GM23248 (cell line): ENCODE measurements around the gene AGAP1. TPM values are rescaled to one million over a fixed set of nuclear protein-coding genes. Genes with fewer than 3 reads are reported as not detected.

Experiments used
- DNase-seq: peaks from one replicate; pipeline ENCODE4 v3.0.0-alpha.2; 2015
- H2AFZ ChIP-seq: fragments of 200-600 bp; sonication (generic); 2 replicates; pipeline ENCODE4 v1.6.1; 2016; ENCODE audit warnings: antibody characterized with exemption
- H3F3A ChIP-seq: fragments of 200-600 bp; sonication (generic); 2 replicates; pipeline ENCODE4 v1.6.1; 2016; ENCODE audit warnings: mild to moderate bottlenecking, antibody characterized with exemption, mixed run types; ENCODE audit not compliant: insufficient read depth
- H3K27ac ChIP-seq: fragments of 200-600 bp; sonication (generic); 2 replicates; pipeline ENCODE4 v1.5.1; 2016; ENCODE audit warnings: mild to moderate bottlenecking
- H3K27me3 ChIP-seq: fragments of 200-600 bp; sonication (generic); replicated peaks from 2 replicates; pipeline ENCODE4 v1.6.1; 2016; ENCODE audit warnings: mild to moderate bottlenecking; ENCODE audit not compliant: insufficient read depth
- H3K36me3 ChIP-seq: fragments of 200-600 bp; sonication (generic); 2 replicates; pipeline ENCODE4 v1.6.1; 2016; ENCODE audit warnings: low read depth, mild to moderate bottlenecking
- H3K4me1 ChIP-seq: fragments of 200-600 bp; sonication (generic); 2 replicates; pipeline ENCODE4 v1.6.1; 2016; ENCODE audit warnings: mild to moderate bottlenecking; ENCODE audit not compliant: insufficient read depth
- H3K4me2 ChIP-seq: fragments of 200-600 bp; sonication (generic); one replicate; pipeline ENCODE4 v1.6.1; 2016; ENCODE audit warnings: mild to moderate bottlenecking; ENCODE audit not compliant: unreplicated experiment
- H3K4me3 ChIP-seq: fragments of 200-600 bp; sonication (generic); 2 replicates; pipeline ENCODE4 v1.5.1; 2016; ENCODE audit warnings: mild to moderate bottlenecking
- H3K79me2 ChIP-seq: fragments of 200-600 bp; sonication (generic); 2 replicates; pipeline ENCODE4 v1.6.1; 2016; ENCODE audit warnings: mild to moderate bottlenecking; ENCODE audit not compliant: insufficient read depth
- H3K9ac ChIP-seq: fragments of 200-600 bp; sonication (generic); 2 replicates; pipeline ENCODE4 v1.6.1; 2016; ENCODE audit warnings: mild to moderate bottlenecking
- H3K9me2 ChIP-seq: fragments of 200-600 bp; sonication (generic); 2 replicates; pipeline ENCODE4 v1.6.1; 2016; ENCODE audit warnings: mixed run types, mild to moderate bottlenecking, moderate library complexity; ENCODE audit not compliant: insufficient read depth
- H3K9me3 ChIP-seq: fragments of 200-600 bp; sonication (generic); one replicate; pipeline ENCODE4 v1.6.1; 2017; ENCODE audit warnings: low read depth
- H4K20me1 ChIP-seq: fragments of 200-600 bp; sonication (generic); 2 replicates; pipeline ENCODE4 v1.6.0; 2016; ENCODE audit not compliant: insufficient read depth
- EZH2 ChIP-seq: fragments of 200-600 bp; sonication (generic); IDR thresholded peaks from 2 replicates; pipeline ENCODE4 v1.6.1; 2018; ENCODE audit warnings: antibody characterized with exemption, mild to moderate bottlenecking; ENCODE audit not compliant: insufficient read depth, poor library complexity, severe bottlenecking
- EZH2phosphoT487 ChIP-seq: fragments of 200-600 bp; sonication (generic); IDR thresholded peaks from 2 replicates; pipeline ENCODE4 v1.6.1; 2018; ENCODE audit warnings: antibody characterized with exemption, moderate library complexity, mild to moderate bottlenecking, low read depth; ENCODE audit not compliant: insufficient read depth
- WGBS, 2 experiments: methylation state at CpG; one replicate each; pipeline ENCODE4 v1.1.6; 2015 to 2017; ENCODE audit warnings: low lambda C conversion rate in 2 of 2, low coverage in 1 of 2; ENCODE audit errors: missing lambda C conversion rate in 2 of 2; 5-methylcytosine and 5-hydroxymethylcytosine counted together
- in situ Hi-C: fragments of 300-500 bp; cut with MboI; formaldehyde crosslinking; loops from 2 replicates; pipeline ENCODE4 v1.15.0; 2020
- polyA plus RNA-seq: library from polyadenylated mRNA; unstranded; fragments of >200 nt; fragmentation: Nextera tagmentation; extraction: Ambion mirVana; gene quantifications from 2 replicates; pipeline ENCODE4 v1.2.1, GENCODE V29; 2016
- total RNA-seq: library from RNA; depleted of rRNA; stranded (reverse); fragments of >200 nt; shearing (Covaris generic); gene quantifications from 2 replicates; pipeline ENCODE4 v1.2.3, GENCODE V29; 2014

The AGAP1 gene
- total and polyA plus RNA-seq, 2 experiments from 2014 or later = 2.2 to 9.9 TPM

DNA sequence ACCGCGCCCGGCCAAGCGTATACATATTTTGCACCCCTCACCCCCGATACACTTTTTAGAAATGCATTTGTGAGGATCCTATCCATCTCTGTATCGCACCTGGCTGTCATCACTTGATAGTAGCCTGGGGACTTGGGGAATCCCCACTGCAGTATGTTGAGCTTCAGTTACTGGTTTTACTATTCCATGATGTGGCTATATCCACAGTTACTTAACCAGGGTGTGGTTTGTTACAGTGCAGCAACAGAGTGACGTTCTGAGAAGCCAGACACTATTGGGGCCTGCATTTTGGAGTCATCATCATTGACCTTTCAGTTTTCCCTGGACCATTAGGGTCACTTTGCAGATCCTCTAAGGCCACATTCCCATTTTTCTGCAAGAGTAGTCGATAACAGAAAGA is 212.7 kb downstream of the AGAP1 start:
- H2AFZ ChIP-seq = no peak overlapping the region
- peaks cover 21% of the 10 kb centered on the region for H3K4me1 ChIP-seq
- H3K9ac ChIP-seq = no peak overlapping the region
- H3K27me3 ChIP-seq = no peaks in the 10 kb centered on the region
- no peaks in the 10 kb centered on the region for H3K9me3 ChIP-seq
- H3K36me3 ChIP-seq = no peaks in the 10 kb centered on the region
- H3K4me3 ChIP-seq = no peak overlapping the region
- H4K20me1 ChIP-seq = 0 out of 2 replicates have a peak, but pooled peaks cover 3% of the 10 kb centered on the region
- H3F3A ChIP-seq = peaks cover 10% of the 10 kb centered on the region; the same call in 1 of the 2 replicates
- H3K79me2 ChIP-seq = peaks cover 43% of the 10 kb centered on the region
- no peak for DNase-seq
- H3K27ac ChIP-seq = no peak overlapping the region
- no peaks in the 10 kb centered on the region for H3K9me2 ChIP-seq
- TF ChIP-seq EZH2phosphoT487 (no peak), EZH2 (no peak)
- 92 to 94% methylated on average over 8 of the region's 8 CpGs for WGBS, 2 experiments
- H3K4me2 ChIP-seq = no peak overlapping the region
- in situ Hi-C loops = no loop called here

DNA sequence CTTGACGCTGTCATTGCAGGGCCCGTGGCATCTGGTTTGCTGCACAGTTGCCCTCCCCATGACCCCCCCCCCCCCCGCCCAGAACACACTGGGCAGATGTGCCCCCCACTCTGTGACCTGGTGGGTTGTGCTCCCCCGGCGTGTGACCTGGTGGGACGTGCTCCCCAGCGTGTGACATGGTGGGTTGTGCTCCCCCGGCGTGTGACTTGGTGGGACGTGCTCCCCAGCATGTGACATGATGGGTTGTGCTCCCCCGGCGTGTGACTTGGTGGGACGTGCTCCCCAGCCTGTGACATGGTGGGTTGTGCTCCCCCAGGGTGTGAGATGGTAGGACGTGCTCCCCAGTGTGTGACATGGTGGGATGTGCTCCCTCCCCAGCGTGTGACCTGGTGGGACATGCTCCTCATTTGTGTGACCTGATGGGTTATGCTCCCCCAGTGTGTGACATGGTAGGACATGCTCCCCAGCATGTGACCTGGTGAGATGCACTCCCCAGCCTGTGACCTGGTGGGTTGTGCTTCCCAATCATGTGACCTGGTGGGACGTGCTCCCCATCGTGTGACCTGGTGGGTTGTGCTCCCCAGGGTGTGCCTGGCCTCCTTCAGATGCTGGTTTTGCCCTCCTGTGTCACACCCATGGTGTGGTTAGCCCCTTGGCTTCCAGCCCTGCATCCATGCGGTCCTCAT is 213.7 kb downstream of the AGAP1 start:
- H3K9me2 ChIP-seq = no peaks in the 10 kb centered on the region
- H3K79me2 ChIP-seq = peaks cover 39% of the 10 kb centered on the region
- no peak overlapping the region for H3K4me3 ChIP-seq
- H3K27me3 ChIP-seq = no peaks in the 10 kb centered on the region
- H3K27ac ChIP-seq = no peak overlapping the region
- H3K36me3 ChIP-seq = no peaks in the 10 kb centered on the region
- peaks cover 7% of the 10 kb centered on the region; the same call in 1 of the 2 replicates for H3F3A ChIP-seq
- H3K4me2 ChIP-seq = no peak overlapping the region
- H3K9ac ChIP-seq = no peak overlapping the region
- H3K4me1 ChIP-seq = peaks cover 19% of the 10 kb centered on the region
- DNase-seq = no peak
- in situ Hi-C loops = no loop called here
- 87 to 89% methylated on average over 4 to 18 of the region's 18 CpGs for WGBS, 2 experiments
- TF ChIP-seq EZH2 (no peak), EZH2phosphoT487 (no peak)
- 0 out of 2 replicates have a peak, but pooled peaks cover 3% of the 10 kb centered on the region for H4K20me1 ChIP-seq
- H2AFZ ChIP-seq = no peak overlapping the region
- H3K9me3 ChIP-seq = no peaks in the 10 kb centered on the region

DNA sequence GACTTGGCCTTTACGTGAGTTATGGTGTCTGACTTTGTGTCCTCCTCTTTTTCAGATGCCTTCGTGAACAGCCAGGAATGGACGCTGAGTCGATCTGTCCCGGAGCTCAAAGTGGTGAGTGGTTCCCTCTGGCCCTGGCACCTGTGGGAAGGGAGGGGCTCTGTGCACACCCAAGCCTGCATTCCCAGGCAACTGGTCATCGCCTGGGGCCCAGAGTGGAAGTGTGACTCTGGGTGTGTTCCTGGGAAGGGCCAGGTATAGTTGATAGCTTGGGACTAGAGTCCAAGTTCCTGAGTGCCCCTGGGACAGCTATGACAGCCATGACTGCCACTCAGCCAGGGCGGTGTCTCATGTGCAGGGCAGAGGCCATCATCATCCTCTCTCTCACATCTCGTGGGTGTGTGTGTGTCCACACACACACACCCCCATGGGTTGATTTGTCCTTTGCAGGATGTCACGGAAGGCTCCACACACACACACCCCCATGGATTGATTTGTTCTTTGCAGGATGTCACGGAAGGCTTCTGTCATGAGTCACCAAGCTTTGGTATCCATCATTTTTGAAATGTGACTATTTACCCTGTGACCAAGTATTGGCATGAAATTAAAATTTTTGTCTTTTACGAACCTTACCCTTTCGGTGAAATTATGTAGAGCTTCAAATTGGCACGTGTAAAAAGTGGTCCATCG is 215.4 kb downstream of the AGAP1 start:
- in situ Hi-C loops = no loop called here

DNA sequence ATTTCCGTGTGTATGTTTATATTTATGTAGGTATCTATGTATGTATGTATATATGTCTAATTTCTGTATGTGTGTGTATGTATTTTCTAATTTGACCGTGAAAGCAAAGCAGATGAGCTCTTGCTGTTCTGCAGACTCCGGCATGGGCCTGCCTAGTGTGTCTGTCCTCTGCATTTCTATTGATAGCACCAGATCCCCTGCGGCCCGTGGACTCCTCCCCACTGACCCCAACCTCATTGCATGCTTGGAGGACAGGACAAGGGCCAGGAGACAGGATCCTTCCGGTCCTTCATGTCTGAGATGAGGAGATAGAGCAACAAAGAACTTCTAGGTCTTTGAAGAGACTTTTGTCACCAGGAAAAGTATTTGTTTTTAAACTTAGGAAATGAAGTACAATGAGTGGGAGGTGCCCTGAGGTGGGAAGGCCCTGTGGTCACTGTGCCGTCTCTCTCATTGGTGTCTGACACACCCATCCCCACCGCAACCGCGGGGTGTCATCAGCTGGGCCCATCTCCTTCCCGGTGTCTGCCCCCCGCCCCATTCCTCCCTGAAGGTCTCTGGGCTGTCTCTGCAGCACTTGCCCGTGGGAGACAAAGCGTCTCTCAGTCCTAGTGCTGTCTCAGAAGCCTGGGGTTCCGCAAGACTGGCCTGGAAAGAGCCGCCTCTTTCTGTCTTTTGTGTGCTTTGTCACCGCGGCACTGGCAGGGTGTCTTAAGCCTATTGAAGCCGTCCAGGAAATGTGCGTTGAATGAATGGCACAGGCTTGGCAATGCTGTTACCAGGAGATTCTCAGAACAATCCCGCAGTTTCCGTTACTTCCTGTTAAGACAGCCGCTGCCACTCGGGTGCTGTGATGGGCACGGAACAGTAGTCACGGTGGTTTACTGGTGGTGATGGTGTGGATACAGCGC is 216.4 kb downstream of the AGAP1 start:
- Histone ChIP-seq H3K27me3 (no peaks in the 10 kb centered on the region), H2AFZ (no peak overlapping the region), H3K4me2 (no peak overlapping the region), H3F3A (0 out of 2 replicates have a peak, but pooled peaks cover 5% of the 10 kb centered on the region), H3K9me3 (no peaks in the 10 kb centered on the region), H4K20me1 (0 out of 2 replicates have a peak, but pooled peaks cover 3% of the 10 kb centered on the region), H3K4me3 (no peak overlapping the region), H3K9me2 (no peaks in the 10 kb centered on the region), H3K36me3 (no peaks in the 10 kb centered on the region), H3K79me2 (peaks cover 34% of the 10 kb centered on the region), H3K4me1 (peaks cover 16% of the 10 kb centered on the region), H3K9ac (no peak overlapping the region), H3K27ac (peak overlapping the region; percentile 26; the same call in 1 of the 2 replicates)
- DNase-seq = no peak
- in situ Hi-C loops = no loop called here
- TF ChIP-seq EZH2phosphoT487 (no peak), EZH2 (no peak)
- 95% methylated on average over 27 of the region's 27 CpGs for whole genome bisulfite sequencing, 2 experiments

More for the DNA sequence above, 215.4 kb downstream of the AGAP1 start:
- DNase-seq = peak; percentile 72
- TF ChIP-seq EZH2phosphoT487 (no peak), EZH2 (no peak)
- peak overlapping the region; percentile 8 for H3K4me2 ChIP-seq
- 31 to 37% methylated on average over 14 of the region's 14 CpGs for WGBS, 2 experiments
- H3K4me3 ChIP-seq = no peak overlapping the region
- H3K4me1 ChIP-seq = peaks cover 16% of the 10 kb centered on the region
- no peaks in the 10 kb centered on the region for H3K27me3 ChIP-seq
- H3K9me3 ChIP-seq = no peaks in the 10 kb centered on the region
- no peaks in the 10 kb centered on the region for H3K9me2 ChIP-seq
- H2AFZ ChIP-seq = no peak overlapping the region
- H3K27ac ChIP-seq = peak overlapping the region; percentile 26
- H4K20me1 ChIP-seq = 0 out of 2 replicates have a peak, but pooled peaks cover 3% of the 10 kb centered on the region
- no peaks in the 10 kb centered on the region for H3K36me3 ChIP-seq
- H3K79me2 ChIP-seq = peaks cover 40% of the 10 kb centered on the region
- H3K9ac ChIP-seq = no peak overlapping the region
- H3F3A ChIP-seq = 0 out of 2 replicates have a peak, but pooled peaks cover 5% of the 10 kb centered on the region
